Sciatic nerve (tissue), 2 donors: Measurements from ENCODE around the gene CHST5. TPM values are rescaled to one million over a fixed set of nuclear protein-coding genes. Genes with fewer than 3 reads are reported as not detected.
A peak's percentile ranks its signal among the peaks of the same experiment; 100 is the strongest.
"Not testable (repeated sequence)": the region's sequence is repeated elsewhere in the genome, so short reads cannot be mapped to it uniquely, and the experiment has no call there.

ENCODE experiments used
- ATAC-seq: fragments of 200-7000 bp; cut with Tn5 transposase; one replicate; pipeline ENCODE4 v1.9.1; 2020; ENCODE audit warnings: mild to moderate bottlenecking, moderate library complexity
- DNase-seq: peaks from one replicate; pipeline ENCODE4 v3.0.0-alpha.2; 2020; ENCODE audit warnings: low spot score
- intact Hi-C: fragments of 100-400 bp; cut with DNase I; formaldehyde crosslinking; loops from one replicate; pipeline ENCODE4 v1.14.2; 2022
- total RNA-seq: library from RNA; stranded (reverse); fragmentation: NEBNext Ultra II Directional; extraction: Animal tissue kit (Norgen Biotek cat#: 25700); gene quantifications from one replicate; pipeline ENCODE4 v1.2.1, GENCODE V29; 2021
- donor health status: DM: no; HTN: no; CAD: no.
- donor health status: DM: no; HTN: no; CAD: no.

Gene CHST5
- total RNA-seq, 1 donor from 2014 or later = 0.27 TPM

DNA sequence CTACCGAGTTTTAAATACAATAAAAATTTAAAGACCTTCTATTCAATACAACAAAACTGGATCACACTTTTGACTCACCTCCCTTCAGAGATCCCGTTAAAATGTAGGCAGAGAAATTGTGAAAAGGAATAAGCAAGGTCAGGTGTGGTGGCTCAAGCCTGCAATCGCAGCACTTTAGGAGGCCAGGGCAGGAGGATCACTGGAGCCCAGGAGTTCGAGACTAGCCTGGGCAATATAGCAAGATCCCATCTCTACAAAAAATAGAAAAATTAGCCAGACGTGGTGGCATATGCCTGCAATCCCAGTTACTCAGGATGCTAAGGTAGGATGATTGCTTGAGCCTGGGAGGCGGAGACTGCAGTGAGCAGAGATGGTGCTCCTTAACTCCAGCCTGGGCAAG lies 16.7 kb downstream of the CHST5 start:
- ATAC-seq (no peak), DNase-seq (no peak)
- intact Hi-C loops = no loop called here

DNA sequence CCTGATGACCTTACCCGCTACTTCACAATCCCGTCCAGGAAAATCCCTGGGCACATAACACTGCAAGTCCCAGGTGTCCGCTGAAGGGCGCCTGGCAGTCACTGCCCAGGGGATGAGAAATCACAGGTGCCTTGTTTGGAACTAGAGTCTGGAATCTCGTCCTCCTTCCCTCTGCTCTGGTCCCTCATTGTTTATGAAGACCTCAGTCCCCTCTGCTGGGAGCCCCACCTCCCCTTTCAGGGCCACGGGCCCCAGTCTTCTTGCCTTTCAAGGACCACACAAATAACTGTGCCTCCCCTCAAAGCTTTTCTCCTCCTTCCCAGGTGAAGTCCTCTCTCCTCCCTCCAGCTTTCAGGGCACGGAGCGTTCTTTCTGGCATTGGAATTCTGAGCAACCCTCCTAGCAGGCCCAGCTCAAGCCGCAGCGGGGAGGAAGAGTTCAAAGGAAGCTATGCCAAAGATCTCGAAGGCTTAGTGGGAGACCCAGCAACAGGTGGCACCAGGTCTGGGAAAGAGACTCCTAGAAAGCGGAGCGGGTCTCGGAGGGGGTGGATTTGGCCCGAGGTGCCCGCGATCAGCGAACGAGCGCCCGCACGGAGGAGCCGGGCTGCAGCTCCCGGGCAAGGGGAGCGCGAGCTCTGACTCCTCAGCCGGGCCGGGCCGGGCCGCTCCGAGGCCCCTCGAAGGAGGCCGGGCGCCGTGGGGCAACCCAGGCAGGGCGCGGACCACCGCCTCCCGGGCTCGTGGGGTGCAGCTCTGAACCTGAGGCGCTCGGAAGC lies 19.5 kb downstream of the CHST5 start:
- intact Hi-C loops, ATAC-seq: not testable (repeated sequence)
- DNase-seq = peak; percentile 65

DNA sequence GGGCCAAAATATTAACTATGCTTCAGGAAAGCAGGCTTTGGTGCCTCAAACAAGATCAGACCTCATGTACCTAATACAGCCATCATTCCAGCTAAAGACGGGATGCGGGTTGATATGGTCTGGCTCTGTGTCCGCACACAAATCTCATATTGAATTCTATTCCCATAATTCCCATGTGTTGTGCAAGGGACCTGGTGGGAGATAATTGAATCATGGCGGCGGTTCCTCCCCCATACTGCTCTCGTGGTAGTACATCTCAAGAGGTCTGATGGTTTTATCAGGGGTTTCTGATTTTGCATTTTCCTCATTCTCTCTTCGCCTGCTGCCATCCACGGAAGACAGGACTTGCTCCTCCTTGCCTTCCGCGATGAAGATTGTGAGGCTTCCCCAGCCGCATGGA lies 21.6 kb downstream of the CHST5 start:
- no peak for DNase-seq
- ATAC-seq = no peak
- intact Hi-C loops = no loop called here

DNA sequence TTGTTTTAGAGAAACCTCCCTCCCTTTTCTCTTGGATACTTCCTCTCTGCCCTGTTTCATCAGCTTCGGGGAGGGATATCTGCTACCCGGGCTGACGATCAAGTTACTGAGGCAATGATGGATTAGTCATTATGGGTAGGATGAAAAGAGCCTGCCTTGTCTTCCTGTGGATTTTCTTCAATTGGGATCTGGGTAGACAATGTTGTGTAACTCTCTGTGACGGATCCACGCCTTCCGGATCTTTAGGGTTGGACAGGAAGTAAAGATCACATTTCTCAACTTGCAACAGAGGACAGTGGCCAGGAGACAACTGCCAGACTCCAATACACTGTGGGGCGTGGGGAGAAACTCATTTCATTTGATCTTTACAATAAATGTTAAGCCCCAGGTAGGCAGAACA lies 29.3 kb downstream of the CHST5 start:
- intact Hi-C loops = no loop called here

DNA sequence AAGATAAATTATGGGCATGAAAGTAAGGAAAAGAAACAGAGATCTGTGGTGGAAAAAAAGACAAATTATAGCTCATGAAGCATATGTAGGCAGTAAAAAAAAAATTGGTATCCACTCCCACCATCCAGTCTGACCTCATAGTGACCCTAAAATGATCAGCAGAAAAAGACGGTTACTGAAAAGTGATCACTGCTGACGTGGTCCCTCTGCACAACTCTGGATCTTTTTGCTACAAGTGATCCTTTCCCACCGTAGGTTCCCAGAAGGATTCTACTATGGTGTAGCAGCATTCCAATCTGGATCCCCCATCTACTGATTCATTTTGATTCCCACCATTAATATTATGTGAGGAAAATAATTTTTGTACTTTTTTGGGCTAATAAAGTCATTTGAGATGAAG lies 29.8 kb downstream of the CHST5 start:
- intact Hi-C loops = no loop called here
- DNase-seq = no peak
- ATAC-seq = no peak

More for the DNA sequence above, 29.3 kb downstream of the CHST5 start:
- peak; percentile 91 for ATAC-seq
- DNase-seq = no peak

DNA sequence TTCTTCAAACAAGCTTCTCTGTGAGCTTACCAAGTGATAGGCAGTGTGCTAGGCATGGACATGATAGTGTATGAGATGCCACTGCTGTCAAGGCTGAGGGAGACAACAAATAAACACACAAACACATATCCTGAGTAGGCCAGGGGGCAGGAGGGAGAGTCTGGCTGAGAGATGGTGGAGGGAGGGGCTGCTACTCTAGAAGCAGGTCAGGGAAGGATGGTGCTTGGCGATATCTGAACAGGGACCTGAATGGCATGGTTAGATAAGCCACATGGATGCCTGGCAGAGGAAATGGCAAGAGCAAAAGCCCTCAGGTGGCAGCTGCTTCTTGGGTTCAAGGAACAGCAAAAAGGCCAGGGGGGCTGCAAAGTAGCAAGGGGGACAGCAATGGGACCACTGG lies 32.1 kb downstream of the CHST5 start:
- intact Hi-C loops = no loop called here
- DNase-seq (no peak), ATAC-seq (no peak)

DNA sequence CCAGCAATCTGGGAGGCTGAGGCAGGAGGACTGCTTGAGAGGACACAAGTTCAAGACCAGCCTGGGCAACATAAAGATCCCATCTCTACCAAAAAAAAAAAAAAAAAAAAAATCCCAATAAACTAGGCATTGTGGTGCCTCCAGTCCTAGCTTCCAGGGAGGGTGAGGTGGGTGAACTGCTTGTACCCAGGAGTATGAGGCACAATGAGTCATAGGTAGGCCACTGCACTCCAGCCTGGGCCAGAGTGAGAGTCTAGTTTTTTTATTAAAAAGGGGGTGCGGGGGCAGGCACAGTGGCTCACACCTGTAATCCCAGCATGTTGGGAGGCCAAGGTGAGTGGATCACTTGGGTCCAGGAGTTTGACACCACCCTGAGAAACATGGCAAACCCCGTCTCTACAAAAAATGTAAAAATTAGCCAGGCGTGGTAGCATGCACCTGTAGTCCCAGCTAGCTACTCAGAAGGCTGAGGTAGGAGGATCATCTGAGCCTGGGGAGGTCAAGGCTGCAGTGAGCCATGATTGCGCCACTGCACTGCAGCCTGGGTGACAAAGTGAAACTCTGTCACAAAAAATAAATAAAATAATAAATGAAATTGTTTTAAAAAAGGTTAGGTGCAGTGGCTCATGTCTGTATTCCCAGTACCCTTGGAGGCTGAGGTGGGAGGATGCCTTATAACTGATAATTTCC lies 32.8 kb downstream of the CHST5 start:
- intact Hi-C loops = no loop called here
- DNase-seq (no peak), ATAC-seq (no peak)

DNA sequence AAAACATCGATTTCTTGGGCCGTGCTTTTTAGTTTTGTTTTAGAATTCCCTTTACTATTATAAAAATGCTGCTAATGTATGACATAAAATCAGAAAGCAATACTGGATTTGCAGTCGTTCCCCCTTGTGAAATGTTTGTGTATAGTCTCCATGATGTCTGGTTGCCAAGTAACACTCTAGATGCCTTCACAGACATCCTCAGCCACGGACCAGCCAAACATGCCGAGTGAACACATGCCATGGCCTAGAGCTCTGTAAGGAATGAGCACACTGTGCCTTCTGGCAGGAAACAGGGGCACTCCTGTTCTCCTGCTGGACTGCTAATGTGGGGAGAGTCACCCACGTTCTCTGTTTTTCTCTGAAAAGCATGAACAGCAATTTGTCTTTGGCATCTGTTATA lies 34.1 kb downstream of the CHST5 start:
- peak; percentile 55 for ATAC-seq
- DNase-seq, intact Hi-C loops: not testable (repeated sequence)

DNA sequence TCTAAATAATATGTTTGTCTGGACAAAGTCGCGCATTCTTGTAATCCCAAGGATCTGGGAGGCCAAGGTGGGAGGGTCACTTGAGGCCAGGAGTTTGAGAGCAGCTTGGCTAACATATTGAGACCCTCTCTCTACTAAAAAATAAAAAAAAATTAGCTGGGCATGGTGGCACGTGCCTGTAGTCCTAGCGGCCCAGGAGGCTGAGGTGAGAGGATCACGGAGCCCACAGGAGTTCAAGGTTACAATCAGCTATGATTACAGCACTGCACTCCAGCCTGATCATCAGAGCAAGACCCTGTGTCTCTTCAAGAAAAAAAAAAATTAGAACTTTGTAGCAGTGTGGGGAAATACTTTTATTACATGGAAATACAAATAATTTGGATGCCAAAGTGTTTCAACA lies 34.5 kb downstream of the CHST5 start:
- DNase-seq = no peak
- intact Hi-C loops = no loop called here
- no peak for ATAC-seq

DNA sequence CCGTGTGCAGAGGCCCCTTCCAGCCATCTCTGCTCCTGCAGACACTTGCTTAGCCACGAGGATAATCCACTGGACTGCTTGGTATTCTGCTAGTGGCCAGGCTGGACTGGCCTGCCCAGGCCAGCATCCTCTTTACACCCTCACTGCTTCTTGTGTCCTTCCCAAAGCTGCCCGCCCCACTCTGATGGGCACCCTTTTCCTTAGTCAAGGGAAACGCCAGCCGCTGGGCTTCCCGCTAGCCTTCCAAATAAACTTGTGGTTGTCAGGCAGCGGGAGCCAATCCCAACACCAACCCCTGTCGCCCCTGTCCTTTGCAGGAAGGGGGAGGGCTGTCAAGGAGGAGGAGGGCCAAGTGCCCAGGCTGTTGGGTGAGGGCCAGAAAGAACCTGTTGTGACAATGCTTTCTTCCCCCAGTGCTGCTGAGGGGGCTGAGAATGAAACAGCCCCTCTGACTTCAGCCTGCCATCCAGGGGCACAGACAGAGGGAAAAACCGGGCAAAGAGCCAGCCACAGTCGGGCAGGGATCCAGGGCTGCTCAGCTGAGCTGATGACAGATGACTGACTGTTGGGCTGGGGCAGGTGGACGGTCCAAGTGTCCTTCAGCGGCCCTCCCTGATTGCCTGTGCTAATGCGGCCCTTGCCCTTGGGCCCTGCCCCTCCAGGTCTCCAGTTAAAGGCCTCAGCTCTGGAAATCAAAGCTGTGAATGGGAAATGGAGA lies 37.1 kb downstream of the CHST5 start:
- peak; percentile 67 for DNase-seq
- not testable (repeated sequence) for ATAC-seq

DNA sequence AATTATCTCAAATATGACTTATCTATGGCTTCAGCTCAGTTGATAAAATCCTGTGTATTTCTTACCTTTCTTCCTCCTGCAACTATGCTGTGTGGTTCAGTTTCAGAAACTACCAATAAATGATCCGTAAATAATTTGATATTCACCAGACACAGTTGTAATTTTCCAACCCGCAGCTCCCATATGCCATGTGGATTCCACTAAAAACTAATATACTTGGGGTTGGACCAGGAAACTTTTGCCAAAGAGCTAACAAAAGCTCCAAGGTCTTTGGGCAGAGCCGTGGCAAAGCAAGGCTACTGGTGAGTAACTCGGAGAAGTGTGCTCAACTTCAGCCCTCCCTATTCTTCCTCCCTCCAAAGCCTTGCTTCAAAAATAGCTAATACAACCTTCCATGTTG lies 38.4 kb downstream of the CHST5 start:
- DNase-seq (no peak), ATAC-seq (no peak)
- intact Hi-C loops = no loop called here

More for the DNA sequence above, 37.1 kb downstream of the CHST5 start:
- intact Hi-C loops = not testable (repeated sequence)

DNA sequence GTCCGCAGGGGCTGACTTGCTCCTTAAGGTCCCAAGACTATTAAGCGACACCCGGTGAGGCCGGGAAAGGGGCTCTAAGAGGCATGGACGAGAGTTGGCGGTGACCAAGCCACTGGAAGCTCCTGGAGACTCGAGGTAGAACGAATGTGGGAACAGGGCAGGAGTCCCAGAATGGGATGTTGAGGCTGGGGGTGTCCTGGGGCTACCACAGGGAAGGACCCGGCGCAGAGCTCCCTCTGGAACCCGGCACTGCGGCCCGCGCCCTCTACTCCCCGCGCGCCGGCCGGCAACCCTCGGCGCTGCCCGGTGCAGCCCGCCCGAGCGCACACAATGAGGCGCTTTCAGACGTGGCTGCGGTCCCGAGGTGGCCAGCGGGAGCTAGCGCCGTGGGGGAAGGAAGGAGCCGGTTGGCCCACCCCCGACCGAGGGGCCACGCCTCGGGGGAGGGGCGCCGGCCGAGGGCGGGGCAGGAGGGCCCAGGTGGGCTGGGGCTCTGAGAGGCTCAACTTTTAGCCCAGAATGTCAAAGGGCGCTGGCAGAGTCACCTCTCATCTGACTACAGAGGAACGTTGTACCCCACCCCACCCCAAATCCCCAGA lies 40.7 kb downstream of the CHST5 start, which contains the start of gene CHST6:
TSS of gene CHST6 (minus strand) at position 366 of the 599 bp plus-strand sequence. CDS start 15,613 bp downstream, outside the sequence.
- ATAC-seq (peak; percentile 67), DNase-seq (no peak)
- intact Hi-C loops = no loop called here

DNA sequence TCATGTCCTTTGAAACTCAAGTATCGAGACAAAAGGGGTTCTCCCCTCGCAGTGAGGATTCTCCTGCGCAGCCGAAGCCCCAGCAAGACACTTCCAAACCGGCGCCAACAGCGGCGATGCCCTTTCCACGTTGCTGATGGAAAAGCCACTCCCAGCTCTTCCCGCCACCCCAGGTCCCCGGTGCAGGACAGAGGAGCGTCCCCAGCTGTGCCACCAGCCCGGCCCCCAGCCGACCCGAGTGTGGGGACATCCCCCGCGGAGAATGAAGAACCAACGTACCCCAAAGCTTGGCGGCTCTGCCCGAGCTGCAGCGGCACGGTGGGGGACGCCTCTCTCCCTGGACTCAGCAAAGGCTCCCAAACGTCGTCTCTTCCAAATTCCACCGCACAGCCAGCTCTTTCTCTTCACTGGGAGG lies 41.2 kb downstream of the CHST5 start:
- intact Hi-C loops = no loop called here
- ATAC-seq = peak; percentile 26
- DNase-seq = no peak

DNA sequence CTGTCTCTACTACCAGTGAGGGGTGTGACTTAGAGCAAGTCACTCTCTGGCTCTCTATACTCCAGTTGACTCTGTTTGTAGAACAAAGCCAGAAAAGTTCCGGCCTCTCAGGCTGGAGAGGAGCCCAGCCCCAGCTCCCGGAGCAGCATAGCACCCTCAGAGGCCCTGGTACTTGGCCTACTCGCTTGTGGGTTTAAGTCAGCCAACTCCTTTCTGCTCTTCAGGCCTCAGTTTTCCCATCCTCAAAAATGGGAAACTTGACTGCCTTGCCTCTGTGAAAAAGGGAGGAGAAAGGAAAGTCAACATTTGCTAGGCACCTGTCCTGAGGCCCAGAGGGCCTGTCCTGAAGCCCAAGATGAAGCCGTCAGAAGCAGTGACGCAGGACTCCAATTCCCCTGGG lies 41.7 kb downstream of the CHST5 start:
- intact Hi-C loops = no loop called here
- ATAC-seq (no peak), DNase-seq (no peak)

DNA sequence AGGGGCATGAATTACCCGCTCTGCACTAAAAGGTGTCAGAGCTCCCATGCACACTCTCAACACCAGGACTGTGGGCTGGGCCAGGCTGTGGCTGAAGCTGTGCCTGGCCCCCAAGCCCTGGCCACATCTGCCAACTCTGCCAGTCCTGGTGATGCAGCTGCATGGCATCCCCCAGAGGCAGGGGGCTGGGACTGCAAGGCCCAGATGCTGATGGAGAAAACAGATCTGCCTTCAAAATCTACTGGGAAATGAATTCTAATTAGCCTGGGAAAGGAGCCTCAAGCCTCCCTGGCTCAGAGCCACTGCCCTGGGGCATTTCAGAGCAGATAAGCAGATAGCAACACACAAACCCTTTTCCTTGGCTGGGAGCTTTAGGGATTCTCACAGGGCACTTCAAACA lies 44.0 kb downstream of the CHST5 start:
- intact Hi-C loops = no loop called here
- DNase-seq (no peak), ATAC-seq (no peak)

DNA sequence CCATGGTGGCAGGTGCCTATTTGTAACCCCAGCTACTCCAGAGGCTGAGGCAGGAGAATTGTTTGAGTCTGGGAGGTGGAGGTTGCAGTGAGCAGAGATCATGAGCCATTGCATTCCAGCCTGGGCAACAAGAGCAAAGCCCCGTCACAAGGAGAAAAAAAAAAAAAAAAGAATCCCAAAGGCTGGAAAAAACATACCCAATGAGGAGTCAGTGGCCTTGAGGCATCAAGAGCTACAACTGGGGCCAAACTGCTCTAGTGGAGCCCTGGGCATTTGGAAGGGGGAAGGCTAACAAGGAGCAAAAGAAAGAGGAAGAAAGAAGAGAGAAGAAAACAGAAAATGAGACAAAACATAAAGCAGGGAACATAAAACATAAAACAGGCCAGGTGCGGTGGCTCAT lies 47.6 kb downstream of the CHST5 start:
- ATAC-seq (no peak), DNase-seq (no peak)
- intact Hi-C loops = no loop called here

DNA sequence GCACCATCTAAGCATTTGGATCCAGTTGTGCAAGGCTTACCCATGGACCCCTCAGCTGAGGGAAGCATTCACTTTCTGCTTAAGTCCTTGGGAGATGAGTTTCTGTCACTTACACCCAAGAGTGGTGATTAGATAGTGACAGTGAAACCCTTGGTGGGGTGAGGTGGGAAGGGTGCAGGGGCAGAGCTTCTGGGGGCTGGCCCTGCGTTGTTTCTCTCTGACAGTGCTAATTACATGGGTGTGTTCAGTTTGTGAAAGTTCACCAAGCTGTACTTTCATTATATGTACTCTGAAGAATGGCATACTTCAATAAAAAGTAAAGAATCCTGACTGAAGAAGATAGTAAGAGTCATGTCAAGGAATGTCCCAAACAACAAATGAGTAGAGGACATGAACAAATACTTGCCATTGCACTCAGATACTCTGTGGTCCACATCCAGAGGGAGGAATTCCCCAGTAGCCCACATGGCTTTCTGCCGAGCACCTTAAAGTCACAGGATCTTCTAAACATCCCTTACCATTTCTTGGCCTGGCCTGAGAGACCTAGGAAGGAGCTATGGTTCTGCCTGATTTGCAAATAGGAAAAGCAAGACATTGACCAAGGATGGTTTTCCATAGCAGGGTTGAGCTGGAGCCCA lies 49.1 kb downstream of the CHST5 start:
- ATAC-seq (no peak), DNase-seq (no peak)
- intact Hi-C loops = no loop called here

DNA sequence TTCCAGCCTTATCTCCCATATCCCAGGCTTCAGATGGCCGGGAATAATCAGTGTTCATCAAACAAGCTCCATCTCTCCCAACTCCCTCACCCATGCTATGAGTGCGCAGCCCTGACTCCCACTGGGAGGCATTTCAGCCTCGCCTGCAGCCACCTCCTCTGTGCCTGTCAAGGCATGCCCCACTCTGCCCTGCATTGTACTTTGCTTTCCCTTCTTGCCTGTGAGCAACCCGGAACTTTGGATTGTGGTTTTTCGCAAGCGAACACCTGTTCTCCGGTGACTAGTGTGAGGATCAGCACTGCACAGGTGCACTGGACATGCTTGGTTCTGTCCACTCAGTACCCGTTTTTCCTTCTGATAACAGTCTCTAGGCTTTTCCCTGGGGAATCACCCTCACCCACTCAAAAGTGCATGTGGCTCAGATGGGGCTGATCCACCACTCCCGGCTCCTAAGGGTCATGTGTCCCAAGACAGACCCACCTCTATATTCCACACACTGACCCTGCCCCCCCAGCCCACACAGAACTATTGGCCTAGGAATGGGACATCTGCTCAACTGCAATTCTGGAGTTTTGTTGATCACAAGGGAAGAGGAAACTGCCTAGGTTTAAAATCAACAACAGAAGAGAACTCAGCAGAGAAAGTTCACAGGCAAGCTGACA lies 49.8 kb downstream of the CHST5 start:
- DNase-seq (no peak), ATAC-seq (no peak)
- intact Hi-C loops = no loop called here
